DOHH2 (cell line): ENCODE results near the gene BTRC.

ENCODE experiments used
- EZH2phosphoT487 ChIP-seq: fragments of 200-600 bp; sonication (generic); IDR thresholded peaks from 2 replicates; pipeline ENCODE4 v1.6.1; 2017; ENCODE audit warnings: borderline replicate concordance, mild to moderate bottlenecking, antibody characterized with exemption, low read length, moderate library complexity, mixed read lengths
- TF ChIP-seq, protein P1 (sequence below): fragments of 200-600 bp; sonication (generic); IDR thresholded peaks from one replicate; pipeline ENCODE4 v1.5.1; 2014; ENCODE audit warnings: antibody characterized with exemption, mild to moderate bottlenecking, low read depth, low read length; ENCODE audit not compliant: poor library complexity, severe bottlenecking

DNA sequence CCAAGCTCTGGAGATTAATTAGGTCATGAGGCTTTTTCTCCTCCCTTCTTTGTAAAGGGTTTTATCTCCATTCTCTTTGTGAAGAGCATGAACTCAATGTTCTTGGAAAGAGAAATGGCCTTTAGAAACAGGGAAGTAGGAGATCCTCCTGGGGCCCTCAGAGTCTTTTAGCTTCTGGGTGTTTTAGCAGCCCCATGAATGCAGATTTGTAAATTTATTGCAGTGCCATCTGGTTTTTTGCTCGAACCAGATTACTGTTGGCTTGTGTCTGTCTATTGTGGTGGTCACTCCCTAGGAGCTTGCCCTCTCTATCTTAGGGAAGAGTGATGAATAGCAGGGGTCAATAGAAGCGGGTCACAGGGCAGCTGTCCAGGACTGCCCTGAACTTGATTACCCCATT, 110.6 kb downstream of the BTRC start:
- TF ChIP-seq, protein P1, sequence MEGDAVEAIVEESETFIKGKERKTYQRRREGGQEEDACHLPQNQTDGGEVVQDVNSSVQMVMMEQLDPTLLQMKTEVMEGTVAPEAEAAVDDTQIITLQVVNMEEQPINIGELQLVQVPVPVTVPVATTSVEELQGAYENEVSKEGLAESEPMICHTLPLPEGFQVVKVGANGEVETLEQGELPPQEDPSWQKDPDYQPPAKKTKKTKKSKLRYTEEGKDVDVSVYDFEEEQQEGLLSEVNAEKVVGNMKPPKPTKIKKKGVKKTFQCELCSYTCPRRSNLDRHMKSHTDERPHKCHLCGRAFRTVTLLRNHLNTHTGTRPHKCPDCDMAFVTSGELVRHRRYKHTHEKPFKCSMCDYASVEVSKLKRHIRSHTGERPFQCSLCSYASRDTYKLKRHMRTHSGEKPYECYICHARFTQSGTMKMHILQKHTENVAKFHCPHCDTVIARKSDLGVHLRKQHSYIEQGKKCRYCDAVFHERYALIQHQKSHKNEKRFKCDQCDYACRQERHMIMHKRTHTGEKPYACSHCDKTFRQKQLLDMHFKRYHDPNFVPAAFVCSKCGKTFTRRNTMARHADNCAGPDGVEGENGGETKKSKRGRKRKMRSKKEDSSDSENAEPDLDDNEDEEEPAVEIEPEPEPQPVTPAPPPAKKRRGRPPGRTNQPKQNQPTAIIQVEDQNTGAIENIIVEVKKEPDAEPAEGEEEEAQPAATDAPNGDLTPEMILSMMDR, result no peak
- TF ChIP-seq EZH2phosphoT487, result no peak
